Measurements from ENCODE around the gene SLC22A23.

SLC22A23 gene

DNA sequence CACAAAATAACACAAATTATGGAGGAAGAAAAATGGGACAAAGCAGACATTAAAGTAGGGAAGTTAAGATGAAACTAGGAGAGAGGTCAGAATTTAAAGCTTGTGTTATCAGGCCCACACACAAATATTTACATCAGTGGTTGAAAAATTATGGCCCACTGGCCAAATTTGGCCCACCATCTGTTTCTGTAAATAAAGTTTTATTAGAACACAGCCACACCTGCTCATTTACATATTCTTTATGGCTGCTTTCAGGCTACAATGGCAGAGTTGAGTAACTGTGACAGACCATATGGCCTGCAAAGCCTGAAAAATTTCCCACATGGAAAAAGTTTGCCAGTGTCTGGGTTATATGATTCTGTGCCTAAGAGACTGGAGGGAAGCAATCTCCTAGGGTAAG, 49.0 kb downstream of the SLC22A23 start:
- H3K27me3 ChIP-seq (replicated peaks; ENCODE audit: control insufficient read depth, insufficient read depth, low read length) = no peaks in the 10 kb centered on the region; the same call in none of the 2 replicates
- no peak for TF ChIP-seq CTCF (IDR thresholded peaks at IDR 0.05; ENCODE audit: insufficient read depth, low read length, poor library complexity, severe bottlenecking)
- no peaks in the 10 kb centered on the region for H3K36me3 ChIP-seq (ENCODE audit: control insufficient read depth, insufficient read depth, low read length)
- DNase-seq (ENCODE audit: extremely low read depth, insufficient read length) = no peak
- H3K4me3 ChIP-seq (replicated peaks; ENCODE audit: low read depth, low read length) = no peak overlapping the region

DNA sequence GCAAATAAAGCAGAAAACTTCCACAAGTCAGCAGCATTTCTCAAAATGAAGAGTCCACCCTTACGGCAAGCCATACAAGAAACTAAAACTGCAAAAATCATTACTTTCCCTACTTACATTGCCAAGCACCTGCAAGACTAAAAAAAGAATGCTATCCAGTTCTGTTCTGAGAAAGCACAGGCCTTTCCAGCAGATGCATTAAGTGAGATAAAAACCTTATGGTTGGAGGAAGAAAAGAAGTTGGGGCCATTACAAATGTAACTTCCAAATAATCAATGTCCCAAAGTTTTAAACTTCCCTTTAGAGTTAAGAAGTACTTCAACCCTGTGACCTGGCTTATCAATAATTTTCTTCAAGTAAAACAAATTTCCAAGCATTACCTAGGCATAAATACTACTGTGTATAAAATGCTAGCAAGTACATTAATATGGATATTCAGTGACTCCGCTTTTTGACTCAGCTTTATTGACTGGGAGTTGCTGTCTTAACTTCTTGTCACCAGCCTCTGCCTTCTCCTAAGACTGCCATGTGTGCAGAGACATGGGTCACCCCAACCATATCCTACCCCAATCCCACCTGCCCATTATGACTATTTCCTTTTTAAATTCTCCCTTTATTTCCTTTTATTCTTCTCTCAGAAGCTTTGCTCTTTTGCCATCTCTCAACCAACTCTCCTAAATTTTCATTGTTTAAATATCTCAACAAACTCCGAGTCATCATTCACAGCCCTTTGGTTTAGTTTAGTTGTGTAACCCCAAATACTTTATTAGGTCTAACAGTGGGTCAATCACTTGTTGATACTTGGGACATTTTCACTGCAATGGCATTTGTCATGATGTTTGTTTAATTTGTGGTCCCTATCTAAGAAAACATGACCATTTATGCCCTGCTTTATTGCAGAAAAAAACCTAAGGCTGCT, 49.7 kb downstream of the SLC22A23 start:
- Histone ChIP-seq H3K27me3 (replicated peaks; ENCODE audit: control insufficient read depth, insufficient read depth, low read length) (no peaks in the 10 kb centered on the region; the same call in none of the 2 replicates), H3K36me3 (ENCODE audit: control insufficient read depth, insufficient read depth, low read length) (no peaks in the 10 kb centered on the region), H3K4me3 (replicated peaks; ENCODE audit: low read depth, low read length) (no peak overlapping the region)
- no peak for DNase-seq (ENCODE audit: extremely low read depth, insufficient read length)
- TF ChIP-seq CTCF (IDR thresholded peaks at IDR 0.05; ENCODE audit: insufficient read depth, low read length, poor library complexity, severe bottlenecking) = no peak

- Histone ChIP-seq H3K36me3 (ENCODE audit: control insufficient read depth, insufficient read depth, low read length) (no peaks in the 10 kb centered on the region), H3K27me3 (replicated peaks; ENCODE audit: control insufficient read depth, insufficient read depth, low read length) (no peaks in the 10 kb centered on the region; the same call in none of the 2 replicates), H3K4me3 (replicated peaks; ENCODE audit: low read depth, low read length) (no peak overlapping the region)
- no peak for TF ChIP-seq CTCF (IDR thresholded peaks at IDR 0.05; ENCODE audit: insufficient read depth, low read length, poor library complexity, severe bottlenecking)
- no peak for DNase-seq (ENCODE audit: extremely low read depth, insufficient read length)
Measured at GRCh38 chr6:3406362-3406821, 50.5 kb downstream of the SLC22A23 start.

- no peak for DNase-seq (ENCODE audit: extremely low read depth, insufficient read length)
- no peak for TF ChIP-seq CTCF (IDR thresholded peaks at IDR 0.05; ENCODE audit: insufficient read depth, low read length, poor library complexity, severe bottlenecking)
- Histone ChIP-seq H3K27me3 (replicated peaks; ENCODE audit: control insufficient read depth, insufficient read depth, low read length) (no peaks in the 10 kb centered on the region; the same call in none of the 2 replicates), H3K36me3 (ENCODE audit: control insufficient read depth, insufficient read depth, low read length) (no peaks in the 10 kb centered on the region), H3K4me3 (replicated peaks; ENCODE audit: low read depth, low read length) (no peak overlapping the region)
Measured at GRCh38 chr6:3405679-3406078, 51.2 kb downstream of the SLC22A23 start.

DNA sequence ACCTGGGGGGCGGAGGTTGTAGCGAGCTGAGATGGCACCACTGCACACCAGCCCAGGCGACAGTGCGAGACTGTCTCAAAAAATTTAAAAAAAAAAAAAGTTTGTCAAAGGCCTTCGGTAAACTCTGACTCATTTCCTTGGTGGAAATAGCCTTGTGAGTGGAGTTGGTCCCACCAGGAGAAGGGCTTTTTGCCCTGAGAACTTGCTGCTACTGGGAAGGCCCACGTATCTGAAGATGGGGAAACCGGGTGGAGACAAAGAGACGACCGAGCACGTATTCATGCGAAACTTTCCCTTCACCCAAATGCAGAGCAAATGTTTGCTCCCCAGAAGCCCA, 51.7 kb downstream of the SLC22A23 start:
- H3K27me3 ChIP-seq (replicated peaks; ENCODE audit: control insufficient read depth, insufficient read depth, low read length) = no peaks in the 10 kb centered on the region; the same call in none of the 2 replicates
- no peak for TF ChIP-seq CTCF (IDR thresholded peaks at IDR 0.05; ENCODE audit: insufficient read depth, low read length, poor library complexity, severe bottlenecking)
- H3K36me3 ChIP-seq (ENCODE audit: control insufficient read depth, insufficient read depth, low read length) = no peaks in the 10 kb centered on the region
- DNase-seq (ENCODE audit: extremely low read depth, insufficient read length) = no peak
- H3K4me3 ChIP-seq (replicated peaks; ENCODE audit: low read depth, low read length) = no peak overlapping the region
